Astrocyte of the hippocampus (primary cell): Measurements from ENCODE around the gene KLHDC4.
"Not testable (repeated sequence)": the region's sequence is repeated elsewhere in the genome, so short reads cannot be mapped to it uniquely, and the experiment has no call there.

Source experiments
- DNase-seq: peaks from one replicate; pipeline ENCODE4 v3.0.0; 2011; ENCODE audit warnings: low read depth, low spot score

Gene KLHDC4

DNA sequence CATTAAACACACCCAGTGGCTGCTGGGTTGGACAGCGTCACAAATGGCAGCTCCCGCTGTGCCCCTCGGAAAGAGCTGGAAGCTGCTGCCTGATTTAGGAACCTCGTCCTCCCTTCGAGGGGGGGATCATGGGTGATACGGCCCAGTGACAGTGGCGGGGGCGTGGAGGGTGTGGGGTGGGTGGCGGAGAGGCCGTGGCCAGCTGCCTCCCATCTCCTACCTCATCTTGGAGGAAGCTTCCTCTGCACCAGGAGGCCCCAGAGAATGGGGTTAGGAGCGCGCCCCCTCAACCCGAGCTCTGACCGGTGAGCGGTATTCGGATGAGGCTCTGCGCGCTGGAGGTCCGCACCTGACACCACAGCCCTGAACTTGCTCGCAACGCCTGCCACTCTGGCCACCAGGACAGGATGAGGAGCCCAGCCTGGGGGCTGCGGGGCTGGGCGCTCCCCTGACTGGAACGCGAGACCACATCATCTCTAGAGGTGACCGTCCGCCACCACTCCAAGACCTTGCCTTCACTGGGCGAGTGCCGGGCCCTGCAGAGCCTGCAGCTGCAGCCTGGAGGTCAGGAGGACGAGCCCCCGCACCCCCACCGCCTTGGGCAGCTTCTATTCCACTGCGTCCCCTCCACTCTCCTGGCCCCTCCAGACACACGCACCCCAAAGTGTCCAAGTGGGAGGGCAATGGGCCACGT, 80.9 kb downstream of the KLHDC4 start:
- DNase-seq = no peak

DNA sequence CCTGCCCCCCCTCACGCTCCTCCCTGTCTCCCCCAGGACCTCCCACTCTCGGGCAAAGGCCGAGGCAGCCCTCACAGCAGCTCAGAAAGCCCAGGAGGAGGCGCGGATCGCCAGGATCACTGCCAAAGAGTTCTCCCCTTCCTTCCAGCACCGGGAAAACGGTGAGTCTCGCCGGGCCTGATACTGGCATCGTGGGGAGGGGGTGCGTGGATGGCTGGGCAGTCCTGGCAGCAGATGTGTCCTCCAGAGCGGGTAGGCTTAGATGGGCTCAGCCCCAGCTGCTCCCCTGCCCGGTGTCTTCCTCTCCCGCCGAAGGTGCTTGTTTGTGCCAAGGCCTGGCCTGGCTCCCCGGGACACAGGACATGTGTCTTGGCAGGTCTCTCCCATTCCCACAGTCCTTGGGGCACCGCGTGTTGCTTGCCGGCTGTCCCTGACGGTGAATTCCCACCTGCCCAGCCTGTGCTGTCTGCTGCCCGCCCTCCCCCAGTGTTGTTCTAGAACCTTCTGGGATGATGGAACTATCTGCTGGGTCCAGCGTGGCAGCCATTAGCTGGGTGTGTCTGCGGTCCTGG, 81.6 kb downstream of the KLHDC4 start:
- DNase-seq = no peak

DNA sequence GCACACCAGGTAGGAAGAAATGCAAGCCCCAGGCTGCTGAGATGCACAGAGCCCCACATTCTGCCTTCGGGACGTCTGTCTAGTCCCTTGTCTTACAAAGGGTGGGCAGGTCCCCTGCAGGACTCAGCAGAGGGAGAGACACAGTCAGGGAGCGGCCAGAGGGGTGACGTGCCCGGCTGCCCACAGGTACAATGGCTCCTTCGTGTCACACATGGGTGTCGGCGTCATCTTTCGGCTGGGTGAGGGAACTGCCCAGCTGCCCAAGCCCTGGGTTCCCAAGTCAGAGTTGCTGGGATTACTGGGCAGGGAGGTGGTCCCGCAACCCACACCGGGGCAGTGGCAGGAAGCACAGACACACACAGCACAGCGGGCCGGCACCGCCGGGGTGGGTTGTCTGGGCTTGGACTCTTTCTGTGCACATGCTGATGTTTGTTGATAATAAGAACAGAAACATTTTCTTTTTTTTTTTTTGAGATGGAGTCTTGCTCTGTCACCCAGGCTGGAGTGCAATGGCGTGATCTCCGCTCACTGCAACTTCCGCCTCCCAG, 82.9 kb downstream of the KLHDC4 start:
- no peak for DNase-seq

DNA sequence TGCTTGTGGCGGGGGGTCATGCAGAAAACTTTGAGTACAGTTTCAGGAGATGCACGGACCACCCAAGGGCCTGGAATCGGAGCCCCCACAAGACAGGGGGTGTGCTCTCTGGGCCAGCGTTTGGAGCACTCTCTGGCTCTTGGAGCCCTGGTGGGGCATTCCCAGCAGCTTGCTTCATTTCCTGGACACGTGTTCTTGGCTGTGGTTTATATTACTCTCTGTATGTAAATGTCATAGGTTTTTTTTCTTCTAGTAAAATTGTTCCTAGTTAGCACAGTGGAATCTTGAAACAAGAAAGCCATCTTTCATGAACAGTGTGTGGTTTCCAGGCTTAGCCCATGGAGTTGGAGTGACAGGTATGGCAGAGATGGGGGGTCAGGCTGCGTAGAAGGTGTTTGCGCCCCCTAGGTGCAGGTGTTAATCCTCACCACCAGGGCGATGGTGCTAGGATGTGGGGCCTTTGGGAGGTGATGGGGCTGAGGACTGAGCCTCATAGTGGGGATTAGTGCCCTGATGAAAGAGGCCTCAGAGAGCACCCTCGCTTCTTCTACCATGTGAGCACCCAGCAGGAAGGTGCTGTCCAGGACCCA, 83.7 kb downstream of the KLHDC4 start:
- peak; percentile 32 for DNase-seq

DNA sequence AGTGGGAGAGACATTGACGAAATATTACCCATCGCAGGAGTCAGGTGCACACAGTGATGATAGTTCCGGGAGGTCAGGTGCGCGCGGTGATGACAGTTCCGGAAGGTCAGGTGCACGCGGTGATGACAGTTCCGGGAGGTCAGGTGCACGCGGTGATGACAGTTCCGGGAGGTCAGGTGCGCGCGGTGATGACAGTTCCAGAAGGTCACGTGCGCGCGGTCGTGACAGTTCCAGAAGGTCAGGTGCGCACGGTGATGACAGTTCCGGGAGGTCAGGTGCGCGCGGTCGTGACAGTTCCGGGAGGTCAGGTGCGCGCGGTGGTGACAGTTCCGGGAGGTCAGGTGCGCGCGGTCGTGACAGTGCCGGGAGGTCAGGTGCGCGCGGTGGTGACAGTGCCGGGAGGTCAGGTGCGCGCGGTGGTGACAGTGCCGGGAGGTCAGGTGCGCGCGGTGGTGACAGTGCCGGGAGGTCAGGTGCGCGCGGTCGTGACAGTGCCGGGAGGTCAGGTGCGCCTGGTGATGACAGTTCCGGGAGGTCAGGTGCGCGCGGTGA, 84.7 kb downstream of the KLHDC4 start:
- DNase-seq = not testable (repeated sequence)

DNA sequence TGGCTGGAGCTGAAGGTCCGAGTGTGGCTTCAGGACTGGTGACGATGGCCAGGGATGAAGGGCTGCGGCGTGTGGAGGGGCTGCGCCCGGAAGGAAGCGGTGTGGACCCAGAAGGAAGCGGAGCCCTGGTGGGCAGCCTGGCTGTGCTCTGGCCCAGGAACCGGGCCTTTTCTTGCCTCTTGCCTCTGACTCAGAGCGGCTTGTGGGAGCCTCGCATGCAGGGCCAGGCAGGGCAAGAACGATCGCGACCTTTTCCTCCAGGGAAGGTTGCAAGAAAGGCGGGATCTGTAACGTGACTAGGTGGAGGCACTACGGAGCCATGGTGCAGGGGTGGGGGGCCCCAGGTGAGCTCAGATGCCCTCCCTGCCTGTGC, 85.5 kb downstream of the KLHDC4 start:
- DNase-seq = no peak

DNA sequence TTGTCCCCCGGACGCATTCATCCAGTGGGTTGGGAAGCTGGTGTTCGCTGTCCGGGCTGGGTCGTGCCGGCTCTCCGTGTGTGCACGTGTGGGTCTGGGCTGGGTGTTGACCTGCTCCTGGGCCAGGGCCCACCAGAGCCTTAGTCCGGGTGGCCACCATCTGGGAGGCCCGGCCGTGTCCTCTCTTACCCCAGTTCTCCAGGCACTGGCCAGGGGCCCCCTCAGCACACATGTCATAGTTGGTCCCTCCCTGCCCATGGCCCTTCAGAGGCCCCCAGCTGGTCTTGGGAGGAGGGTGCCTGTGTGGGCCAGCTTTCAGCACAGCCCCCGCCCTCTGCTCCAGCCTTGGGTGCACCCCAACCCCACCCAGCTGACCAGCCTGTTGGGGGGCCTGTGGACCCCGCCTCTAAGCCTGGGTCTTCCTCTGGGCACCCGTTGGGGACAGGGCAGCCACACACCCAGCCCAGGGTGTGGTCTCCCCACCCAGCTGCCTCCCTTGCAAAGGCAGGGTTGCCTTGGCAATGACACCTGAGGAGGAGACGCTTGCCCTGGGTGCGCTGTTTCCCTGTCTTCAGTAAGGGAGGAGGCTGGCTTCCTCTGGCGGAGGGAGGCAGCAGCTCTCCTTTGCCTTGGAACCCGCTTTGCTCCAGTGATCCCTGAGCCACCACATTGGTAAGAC, 86.1 kb downstream of the KLHDC4 start:
- no peak for DNase-seq

DNA sequence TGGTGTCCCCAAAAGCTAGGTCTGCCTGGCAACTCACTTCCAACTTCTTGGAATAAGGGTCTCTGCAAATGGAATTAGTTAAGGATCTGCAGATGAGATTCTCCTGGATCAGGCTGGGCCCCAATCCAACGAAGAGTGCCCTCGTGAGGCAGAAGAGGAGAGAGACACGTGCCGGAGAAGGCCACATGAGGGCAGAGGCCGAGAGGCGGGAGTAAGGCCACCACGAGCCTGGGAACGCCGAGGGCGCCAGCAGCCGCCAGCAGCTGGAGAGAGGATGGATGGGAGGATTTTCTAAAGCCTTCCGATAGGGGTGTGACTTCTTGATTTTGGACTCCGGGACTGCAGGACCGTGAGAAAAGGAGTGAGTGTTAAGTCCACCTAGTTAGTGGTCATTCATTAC, 87.2 kb downstream of the KLHDC4 start:
- peak; percentile 26 for DNase-seq

DNA sequence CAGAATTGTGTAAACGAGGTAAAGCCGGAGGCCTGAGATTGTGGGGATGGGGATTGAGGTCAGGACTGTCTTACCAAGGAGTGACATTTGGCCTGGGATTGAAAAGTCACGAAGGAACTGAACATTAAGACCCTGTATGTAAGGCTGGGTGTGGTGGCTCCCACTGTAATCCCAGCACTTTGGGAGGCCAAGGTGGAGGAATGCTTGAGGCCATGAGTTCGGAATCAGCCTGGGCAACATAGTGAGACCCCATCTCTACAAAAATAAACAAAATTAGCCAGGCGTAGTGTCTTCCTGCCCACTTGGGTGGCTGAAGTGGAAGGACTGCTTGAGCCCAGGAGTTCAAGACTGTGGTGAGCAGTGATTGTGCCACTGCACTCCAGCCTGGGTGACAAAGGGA, 88.0 kb downstream of the KLHDC4 start:
- no peak for DNase-seq

DNA sequence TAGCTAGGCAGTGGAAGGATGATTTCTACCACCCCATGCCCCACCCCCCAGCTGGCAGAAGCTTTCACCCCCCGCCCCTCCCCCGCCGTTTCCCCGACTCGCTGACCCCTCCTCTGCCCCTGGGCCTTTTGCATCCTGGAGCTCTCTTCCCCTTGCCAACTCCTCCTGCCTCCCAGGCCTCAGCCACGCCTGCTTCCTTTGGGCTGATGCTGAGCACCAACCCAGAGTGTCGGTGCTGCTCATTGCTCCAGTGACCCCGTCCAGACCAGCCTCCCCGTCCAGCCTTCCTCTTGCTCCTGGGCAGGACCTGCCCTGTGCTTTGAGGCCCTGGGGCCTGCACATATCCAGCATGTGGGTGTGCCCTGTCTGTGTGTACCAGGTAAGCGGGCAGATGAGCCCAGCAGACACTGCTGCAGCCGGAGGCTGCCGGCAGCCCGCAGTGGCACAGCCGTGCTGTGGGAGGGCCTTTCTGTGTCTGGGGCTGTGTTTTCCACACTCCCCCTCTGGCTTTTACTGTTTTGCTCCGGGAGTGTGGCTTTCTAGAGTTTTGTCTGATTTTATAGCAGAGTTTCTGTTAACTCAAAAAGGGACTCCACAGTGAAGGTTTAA, 90.6 kb downstream of the KLHDC4 start:
- no peak for DNase-seq

DNA sequence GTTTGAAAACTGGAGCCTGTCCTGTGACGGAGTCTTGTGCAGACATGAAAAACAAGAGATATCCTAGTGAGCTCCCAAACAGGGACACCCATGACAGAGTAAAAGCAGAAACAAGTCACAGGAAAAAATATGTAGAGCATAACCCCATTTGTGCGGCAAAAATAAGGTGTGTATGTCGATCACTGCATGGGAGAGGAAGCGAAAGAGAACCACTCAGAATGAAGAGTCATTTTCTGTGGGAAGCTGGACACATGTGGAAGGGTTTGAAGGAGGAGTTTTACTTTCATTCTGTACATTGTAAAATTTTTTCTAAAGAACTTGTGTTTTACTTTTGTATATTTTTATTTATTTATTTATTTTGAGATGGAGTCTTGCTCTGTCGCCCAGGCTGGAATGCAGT, 91.4 kb downstream of the KLHDC4 start:
- DNase-seq = no peak

DNA sequence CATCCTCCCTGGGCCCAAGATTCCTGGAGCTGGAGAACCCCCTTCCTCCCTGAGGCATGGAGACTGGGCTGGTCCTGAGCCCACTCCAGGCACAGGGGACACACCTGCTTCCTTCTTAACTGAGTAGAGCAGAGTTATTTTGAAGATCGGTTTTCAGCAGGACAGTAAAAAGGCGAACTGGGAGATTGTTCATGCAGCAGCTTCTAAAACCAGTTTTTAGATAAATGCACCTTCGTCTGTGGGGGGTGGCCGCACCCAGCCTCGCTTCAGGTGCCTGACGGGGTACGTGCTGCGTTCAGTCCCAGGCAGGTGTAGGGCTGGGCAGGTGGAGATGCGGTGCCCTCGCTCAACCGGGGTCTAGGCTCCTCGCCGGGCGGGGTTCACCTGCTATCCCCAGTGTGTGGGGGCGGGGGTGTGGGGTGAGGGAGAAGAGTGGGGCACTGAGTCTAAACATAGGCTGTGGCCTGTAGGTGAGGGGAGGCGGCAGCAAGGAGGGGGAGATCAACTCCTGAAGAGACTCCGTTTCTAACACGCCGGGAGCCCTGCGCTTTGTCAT, 94.0 kb downstream of the KLHDC4 start:
- no peak for DNase-seq

DNA sequence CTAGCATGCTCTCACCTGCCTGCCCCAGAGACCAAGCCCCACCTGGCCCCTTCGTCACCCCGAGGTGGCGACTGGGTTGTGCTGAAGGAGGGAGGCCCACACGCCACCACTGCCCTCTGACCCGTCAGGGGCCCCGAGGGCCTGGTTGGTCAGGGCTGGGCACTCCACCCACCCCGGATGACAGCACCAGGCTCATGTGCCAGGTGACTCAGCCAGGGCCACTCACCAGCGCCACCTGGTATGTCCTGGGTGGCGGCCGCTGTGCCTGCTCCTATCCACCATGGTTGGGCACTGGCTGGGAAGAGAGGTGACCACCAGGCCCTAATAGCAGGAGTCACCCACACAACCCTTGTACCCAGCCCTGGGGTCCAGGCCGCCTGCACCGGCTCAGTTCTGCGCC, 94.6 kb downstream of the KLHDC4 start:
- DNase-seq = no peak

DNA sequence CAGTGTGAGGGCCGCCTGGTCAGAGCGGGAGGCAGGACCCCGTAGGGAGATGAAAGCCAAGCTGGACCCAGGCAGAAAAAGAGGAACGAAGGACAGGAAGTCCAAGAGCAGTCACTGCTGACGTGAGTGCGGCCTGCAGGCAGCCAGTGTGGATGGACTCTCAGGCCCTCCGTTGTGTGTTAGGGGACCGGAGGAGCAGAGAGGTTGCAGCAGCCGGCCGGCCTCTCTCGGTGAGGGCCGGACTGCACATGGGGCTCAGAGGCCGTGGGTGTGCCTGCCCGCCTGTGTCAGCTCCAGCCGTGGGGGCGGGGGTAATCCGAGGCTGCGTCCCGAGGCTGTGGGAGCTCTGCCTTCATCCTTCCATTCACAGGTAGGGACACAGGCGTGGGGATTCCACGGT, 96.1 kb downstream of the KLHDC4 start:
- DNase-seq = no peak

DNA sequence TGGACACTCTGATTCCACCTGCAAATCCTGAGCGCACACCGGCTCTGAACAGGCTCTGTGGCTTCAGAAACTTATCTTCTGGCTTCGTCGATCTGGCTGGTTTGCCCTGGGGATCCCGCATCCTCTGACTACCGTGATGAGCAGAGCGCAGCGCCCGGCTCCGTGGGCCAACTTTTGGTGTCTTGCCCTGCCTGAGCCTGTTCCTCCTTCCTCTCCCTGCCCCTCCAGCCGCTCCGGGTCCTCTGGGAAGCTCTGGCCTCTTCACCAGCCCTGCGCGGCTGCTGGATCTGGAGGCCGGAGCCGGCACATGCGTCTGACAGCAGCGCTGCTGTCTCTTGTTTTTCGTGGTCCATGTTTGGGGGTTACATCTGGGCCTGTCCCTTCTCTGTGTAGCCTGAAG, 97.8 kb downstream of the KLHDC4 start:
- no peak for DNase-seq

DNA sequence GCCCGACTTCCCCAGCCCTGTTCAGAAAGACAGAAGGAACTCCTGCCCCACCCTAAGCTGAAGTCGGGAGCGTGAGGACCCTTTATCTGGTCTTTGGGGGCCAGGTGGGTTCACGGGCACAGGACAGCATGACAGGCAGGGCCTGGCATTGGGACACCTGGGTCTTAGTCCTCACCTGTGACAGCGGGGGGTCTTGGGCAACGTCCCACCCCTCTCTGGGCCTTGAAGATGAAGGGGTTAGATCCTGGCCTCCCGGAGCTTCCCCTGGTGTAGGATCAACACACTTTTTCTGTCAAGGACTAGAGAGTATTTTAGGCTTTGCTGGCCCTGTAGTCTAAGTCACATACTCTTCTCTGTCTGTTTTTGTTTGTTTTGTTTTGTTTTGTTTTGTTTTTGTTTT, 98.3 kb downstream of the KLHDC4 start:
- no peak for DNase-seq

DNA sequence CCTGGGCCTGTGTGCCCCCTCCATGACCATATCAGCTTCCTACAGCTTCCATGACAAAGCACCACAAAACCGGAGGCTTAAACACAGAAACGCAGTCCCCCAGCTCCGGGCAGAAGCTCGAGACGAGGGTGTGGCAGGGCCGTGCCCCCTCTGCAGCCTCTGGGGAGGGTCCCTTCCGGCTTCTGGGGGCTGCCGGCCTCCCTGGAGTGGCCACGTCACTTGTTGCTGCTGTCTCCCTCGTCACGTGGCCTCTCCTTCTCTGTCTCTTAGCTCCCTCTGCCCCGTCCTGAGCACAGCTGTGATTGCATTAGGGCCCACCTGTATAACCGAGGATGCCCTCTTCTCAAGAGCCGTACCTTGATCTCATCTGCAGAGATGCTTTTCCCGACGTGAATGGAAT, 98.9 kb downstream of the KLHDC4 start:
- DNase-seq = no peak

DNA sequence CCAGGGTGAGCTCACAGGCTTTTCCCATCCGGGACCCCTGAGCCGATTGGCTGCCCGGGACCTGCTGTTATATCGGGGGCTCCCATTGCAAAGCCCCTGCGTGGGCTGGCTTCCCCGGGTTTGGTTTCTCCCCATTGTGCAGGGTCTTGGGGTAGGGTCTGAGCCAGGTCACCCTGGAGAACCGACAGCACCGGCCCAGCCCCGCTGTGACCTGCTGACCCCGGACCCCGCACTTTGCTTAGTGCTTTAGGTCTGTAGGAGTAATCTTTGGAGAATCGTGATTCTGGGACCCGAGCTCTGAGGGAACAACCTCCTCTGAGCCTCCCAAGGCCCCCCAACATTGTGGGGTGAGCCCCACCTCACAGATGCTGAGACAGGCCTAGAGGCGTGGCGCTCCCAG, 100.6 kb downstream of the KLHDC4 start:
- DNase-seq = no peak

DNA sequence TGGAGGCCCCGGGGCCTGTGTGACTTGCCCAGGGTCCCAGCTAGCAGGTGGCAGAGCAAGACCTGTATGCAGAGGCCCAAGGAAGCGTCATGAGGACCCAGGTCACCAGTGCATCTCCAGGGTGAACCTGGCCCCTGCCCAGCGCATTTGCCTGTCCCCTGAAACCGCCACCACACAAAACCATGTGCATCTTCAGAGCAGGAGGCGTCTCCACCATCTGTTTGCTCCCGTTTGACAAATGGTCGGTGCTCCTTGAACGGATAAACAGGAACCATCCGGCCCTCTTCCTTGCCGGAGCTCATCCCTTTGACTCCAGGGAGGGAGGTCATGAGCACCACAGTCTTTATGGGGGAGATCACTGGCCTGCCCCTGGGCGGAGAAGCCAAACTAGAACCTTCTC, 101.0 kb downstream of the KLHDC4 start:
- DNase-seq = no peak

DNA sequence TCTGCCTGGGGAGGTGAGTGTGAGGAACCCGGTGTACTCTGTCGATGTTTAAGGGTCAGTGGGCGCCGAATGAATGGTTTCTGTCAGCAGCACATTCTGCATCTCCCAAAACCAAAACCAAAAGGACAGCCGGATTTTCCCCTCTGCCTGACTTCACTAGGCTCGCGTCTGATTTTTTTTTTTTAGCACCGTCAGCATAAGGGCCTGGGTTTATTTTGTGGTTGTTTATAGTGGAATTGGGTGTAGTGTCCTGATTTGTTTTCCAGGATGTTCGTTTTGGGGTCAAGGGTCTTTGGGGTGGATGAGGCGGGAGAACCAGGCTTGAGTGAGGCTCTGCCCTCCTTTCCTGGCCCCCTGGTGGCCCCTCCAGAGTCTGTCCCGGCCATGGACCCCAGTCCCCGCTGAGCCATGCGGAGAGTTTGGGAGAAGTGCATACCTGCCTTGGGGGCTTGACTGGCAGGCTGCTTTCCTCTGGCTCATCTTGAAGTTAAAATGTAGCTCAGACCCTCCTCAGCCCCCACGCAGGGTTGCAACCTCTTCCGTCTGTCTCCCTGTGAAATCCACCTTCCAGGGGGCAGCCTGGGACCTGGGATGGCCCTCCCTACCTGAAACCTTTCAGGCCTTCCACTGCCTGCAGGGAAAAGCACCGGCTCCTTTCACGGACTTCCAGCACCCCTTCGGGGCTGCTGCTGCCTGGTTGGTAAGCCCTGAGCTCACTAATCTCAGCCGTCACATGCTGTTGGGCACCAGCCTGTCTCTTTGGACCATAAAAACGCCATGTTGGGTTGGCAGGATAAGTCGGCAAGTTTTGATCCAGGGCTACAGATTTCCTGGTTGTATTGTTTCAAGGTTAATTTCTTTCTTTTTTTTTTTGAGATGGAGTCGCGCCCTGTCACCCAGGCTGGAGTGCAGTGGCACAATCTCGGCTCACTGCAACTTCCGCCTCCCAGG, 103.3 kb downstream of the KLHDC4 start:
- DNase-seq = no peak
